Inferior parietal cortex (tissue), 1 donor: ENCODE results near the gene MAP1LC3A.

Experiments
- DNase-seq: peaks from one replicate; pipeline ENCODE4 v3.0.0-alpha.2; 2016; ENCODE audit errors: extremely low spot score

MAP1LC3A gene

DNA sequence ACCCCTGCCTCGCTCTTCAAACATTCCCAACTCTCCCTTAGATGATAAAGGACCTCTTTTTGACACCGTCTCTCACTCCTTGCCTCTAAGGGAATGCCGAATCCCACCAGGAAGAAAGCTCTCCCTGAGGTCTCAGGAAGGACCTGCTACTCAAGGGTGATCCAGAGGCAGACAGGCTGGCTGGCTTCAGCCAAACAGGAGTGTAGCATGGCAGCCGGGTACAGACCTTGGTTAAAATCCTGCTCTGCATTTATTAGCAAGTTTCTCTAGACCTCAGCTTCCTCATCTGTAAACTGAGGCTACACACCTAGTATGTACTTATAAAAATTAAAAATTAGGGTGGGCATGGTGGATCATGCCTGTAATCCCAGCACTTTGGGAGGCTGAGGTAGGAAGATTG lies 17.2 kb downstream of the MAP1LC3A start:
- no peak for DNase-seq

DNA sequence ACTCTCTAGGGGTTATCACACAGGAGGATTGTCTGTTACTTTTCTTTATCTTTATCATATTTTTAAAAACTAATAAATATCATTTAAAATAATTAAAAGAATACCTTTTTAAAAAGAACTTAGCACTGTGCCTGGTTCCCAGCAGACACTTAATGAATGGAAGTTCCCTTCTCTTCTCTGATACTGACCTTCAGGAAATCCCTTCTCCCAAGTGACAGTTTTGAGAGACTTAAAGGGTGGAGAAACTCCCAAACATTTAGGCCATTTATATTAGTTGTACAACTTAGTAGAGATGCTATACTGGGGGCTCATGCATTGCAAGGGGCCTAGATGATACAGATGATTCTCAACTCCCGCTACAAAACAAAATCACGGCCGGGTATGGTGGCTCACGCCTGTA lies 18.5 kb downstream of the MAP1LC3A start:
- DNase-seq: no peak

DNA sequence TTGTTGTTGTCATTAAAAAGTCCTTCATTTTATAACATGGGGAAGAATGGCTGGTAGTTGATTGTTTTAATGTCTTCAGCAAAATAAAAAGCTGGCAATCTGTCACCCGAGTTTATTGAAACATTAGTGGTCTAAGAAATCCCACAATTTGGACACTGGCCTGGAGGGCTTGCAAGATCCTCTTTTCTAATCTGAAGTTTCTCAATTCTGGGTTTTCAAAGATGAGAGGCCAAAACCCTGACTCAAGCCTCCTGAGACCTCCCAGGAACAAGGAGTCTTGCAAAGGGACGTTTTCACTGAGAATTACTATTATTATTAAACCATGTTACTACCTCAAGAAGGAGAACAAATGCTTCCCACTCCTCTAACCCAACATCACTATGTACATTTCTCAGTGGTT lies 19.5 kb downstream of the MAP1LC3A start:
- DNase-seq: no peak

DNA sequence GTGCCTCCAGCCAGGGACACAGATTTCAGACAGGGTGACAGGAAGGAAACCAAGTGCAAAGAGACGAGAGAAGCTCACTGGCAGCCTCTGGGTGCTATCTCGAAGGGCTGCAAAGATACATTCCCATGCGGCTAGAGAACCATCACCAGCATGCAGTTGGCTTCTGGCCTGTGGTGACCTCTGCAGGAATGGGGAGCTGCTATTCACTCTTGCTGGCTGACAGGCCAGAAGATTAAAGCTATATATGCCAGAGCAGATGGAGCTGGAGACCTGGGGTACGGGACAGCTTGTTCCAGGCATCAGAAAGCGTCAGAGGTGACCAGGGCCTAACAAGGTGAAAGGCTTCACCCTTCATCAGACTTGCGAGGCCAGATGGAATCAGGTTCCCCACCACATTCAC lies 20.0 kb downstream of the MAP1LC3A start:
- no peak for DNase-seq

DNA sequence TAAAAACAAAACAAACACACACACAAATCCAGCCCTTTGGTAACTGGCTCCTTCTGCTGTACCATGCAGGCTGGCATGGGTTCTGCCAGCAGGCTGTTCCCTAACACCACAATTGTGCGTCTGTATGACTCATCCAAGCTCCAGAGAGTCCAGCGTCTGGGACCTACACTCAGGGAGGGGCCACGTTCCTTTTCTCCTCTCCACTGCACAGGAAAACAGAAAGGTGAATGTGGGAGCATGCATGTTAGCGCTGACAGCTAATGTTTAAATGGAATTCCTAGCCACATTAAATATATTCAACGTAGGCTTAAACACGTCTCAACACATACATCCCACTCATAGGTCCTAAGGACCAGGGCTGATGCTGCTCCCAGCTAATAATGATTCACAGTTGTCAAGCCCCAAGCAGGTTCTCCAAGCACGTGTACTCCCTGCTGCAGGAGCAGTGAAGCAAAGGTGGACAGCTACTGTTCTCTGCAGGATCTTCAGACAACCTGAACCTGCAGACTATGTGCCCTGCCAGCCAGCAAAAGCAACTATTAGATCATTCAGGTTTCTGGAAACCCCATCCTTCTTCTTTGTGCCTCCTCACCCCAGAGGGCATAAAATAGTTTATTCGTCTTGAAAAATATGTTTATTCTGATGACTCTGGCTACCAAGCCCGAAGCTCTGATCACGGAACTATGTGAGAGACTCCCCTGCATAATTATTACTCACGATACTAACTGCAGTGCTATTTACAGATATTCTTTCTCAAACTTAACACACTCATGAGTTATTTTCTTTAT lies 20.9 kb downstream of the MAP1LC3A start:
- DNase-seq: peak; percentile 94

DNA sequence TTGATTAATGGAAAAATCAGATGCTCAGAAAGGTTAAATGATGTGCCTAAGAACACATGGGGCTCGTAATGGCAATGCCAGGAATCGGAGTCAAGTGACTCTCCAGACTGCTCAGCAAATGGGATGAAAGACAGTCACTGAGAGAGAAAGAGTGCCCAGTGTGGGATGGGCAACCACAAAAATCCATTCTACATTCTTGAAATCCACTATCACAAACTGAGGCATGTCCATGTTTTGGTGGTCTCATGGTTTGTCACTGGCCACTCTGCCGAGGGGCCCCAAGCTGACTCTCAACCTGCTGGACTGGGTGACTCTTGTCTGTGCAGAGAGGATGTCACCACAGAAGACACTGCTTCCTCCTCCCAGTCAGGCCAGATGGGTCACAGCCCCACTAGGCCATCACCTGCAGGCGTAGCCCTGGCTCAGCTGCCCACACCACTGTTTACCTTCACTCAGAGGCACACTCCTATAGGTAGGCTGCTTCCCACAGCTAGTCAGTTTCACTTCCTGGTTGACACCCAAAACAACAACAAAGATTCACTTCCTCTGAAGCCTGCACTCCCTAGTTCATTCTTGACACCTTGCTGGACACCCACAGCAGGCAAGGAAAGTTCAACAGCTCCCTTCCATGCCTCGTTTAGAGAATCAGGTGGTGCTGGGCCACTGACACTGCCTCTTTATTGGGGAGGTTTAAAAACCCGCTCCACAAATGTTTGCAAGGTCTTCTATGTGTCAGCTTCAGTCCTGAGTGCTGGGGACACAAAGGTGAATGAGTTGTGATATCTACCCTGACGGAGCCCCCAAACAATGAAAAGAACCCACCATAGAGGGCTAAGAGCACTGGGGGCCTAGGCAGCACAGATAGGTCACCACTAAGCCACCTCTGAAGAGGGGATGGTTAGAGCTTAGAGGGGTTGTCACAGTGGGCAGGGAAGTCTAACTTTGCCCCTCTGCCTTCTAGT lies 21.7 kb downstream of the MAP1LC3A start:
- DNase-seq: peak; percentile 25

DNA sequence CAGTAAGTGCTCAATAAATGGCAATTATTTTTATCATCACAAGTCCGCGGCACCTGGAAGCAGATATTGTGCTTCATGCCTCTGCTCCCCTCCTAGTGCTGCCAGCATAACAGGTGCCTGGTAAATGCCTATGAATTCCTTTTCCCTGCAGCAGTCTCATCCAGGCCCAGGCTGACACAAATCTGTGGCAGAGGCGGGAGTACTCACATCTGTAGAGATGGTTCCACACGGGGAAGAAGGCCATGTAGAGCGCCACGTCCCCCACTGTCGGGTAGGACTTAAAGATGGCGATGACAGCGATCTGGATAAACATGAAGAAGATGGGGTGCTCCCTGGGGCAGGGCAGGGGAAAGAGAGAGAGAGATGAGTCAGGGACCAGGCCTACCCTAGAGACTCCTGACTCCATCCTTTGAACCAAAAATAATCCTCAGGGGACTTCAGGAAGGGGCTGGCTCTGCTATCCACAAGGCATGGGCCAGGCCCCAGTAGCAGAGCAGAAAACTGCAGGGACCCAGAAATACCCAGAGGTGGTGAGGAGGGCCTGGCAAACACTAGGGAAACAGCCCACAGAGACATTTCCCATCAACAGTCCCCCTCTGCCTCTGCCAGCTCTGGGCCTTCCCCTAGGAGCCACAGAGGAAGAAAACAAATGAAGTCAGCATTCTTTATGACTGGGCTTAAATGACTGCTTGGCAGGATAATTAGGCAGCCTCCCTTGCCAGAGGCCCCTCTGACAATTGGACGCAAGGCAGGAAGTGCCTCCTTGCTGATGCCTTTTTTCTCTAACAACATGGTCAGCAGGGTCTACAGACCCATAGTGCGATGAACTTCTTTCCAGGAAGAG lies 23.0 kb downstream of the MAP1LC3A start:
- peak; percentile 29 for DNase-seq

DNA sequence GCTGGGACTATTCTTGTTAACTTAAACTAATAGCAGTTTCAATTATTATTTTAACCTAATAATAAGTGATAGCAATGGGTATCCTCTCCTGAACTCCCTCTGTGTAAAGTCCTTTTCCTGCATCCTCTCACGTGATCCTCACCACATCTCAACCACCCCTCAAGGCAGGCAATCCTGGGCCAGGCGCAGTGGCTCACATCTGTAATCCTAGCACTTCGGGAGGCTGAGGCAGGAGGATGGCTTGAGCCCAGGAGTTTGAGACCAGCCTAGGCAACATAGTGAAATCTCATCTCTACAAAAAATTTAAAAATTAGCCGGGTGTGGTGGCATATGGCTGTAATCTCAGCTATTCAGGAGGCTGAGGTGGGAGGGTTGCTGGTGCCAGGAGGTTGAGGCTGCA lies 23.7 kb downstream of the MAP1LC3A start:
- DNase-seq: no peak

DNA sequence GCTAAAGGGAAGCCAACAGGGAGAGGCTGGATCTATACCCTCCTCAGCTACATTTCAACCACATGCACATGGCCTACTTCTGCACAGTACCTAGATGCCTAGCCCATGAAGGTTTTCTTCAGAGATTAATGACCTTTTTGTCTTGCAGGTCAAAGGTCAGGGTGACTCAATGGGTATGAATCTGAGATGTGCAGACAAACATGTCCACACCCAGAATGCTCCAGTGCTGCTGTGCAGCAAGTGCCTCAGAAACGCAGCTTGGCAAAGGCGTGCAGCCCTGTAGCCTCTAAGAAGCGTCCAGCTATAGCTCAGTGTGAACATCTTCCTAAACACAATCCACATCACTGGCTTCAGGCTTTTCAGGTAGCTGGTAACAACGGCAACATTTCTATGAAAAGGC lies 24.4 kb downstream of the MAP1LC3A start:
- no peak for DNase-seq

DNA sequence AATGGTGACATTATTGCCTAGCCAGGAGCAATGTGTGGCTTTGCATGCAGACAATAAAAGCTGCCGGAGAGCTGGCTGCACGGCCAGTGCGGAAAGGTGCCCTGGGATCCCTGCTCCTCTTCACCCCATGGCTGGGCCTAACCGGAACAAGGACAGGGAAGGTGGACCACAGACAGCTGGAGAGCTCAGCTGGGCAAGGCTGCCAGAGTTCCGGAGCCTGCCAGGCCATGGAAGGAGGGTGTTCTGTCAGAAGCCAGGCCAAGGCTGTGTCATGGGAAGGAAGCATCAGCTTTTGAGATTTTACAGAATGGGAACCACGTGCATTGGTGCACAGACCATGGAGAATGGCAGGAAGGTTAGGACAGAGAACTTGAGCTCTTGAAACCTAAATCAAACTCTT lies 25.0 kb downstream of the MAP1LC3A start:
- DNase-seq: no peak

DNA sequence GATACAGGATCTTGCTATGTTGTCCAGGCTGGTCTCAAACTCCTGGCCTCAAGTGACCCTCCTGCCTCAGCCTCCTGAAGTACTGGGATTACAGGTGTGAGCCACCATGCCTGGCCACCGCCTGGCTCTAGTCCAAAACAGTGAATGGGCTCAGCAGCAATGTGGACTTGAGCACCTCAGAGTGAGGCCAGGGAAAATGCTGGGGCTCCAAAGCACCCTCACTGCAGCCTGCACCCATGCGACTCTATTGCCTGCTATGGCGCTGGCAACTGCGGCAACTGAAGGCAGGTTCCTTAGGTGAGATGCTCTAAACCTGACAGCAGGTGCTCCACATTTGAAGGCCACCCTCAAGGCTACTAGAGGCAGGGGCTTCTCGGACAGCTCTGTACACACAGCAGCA lies 26.5 kb downstream of the MAP1LC3A start:
- DNase-seq: no peak

DNA sequence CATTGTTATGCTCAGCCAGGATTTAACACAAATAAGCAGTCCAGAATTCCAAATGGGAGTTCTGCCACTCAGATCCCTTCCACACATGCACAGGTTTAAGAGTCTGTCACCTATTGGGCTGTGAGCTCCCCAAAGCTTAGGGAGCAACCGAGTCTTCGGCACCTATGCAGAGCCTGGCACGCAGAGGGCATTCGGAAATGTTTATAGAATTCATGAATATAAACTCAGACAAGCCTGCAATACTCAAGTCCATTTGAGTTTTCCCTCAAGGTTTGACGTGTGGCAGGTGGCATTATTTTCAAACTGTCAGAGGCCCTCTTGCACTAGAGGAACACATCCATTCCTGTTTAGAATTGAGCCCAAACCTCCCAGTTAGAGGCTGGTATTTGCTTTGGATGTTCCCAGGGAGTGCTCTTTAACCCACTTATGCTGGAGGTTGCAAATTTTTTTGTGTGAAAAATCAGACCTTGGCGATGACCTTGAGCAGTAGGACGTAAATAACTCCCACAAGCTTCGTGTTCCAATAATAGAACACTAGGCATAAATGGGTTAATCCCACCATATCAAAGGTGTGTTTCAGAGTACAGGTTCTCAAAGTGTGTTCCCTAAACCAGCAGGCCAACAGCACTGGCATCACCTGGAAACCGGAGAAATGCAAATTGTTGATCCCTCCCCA lies 28.1 kb downstream of the MAP1LC3A start:
- DNase-seq: no peak

DNA sequence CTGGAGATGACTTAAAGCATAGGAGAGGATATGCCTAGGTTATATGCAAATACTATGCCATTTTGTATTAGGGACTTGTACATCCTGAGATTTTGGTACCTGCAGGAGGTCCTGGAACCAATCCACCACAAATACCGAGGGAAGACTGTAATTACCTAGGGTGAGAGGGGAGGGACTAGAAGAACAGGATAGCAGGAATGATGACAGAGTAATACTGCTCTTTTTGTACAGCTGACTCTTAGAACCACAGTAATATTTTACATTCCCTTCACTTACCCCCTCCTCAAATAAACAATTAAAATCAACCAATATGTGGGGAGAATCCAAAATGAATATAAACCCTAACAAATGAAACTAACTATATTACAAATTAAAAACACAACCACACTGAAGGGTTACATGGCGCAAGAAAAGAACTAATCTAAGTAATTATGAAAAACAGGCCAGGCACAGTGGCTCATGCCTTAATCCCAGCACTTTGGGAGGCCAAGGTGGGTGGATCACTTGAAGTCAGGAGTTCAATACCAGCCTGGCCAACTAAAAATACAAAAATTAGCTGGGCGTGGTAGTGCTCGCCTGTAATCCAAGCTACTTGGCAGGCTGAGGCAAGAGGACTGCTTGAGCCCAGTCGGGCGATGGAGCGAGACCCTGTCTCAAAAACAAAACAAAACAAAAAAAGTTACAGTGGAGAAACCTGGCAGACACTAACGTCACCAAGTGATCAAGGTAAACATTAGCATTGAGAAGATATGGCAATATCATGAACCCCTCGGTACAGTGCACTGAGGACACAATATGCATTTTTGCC lies 37.1 kb downstream of the MAP1LC3A start:
- DNase-seq: no peak

DNA sequence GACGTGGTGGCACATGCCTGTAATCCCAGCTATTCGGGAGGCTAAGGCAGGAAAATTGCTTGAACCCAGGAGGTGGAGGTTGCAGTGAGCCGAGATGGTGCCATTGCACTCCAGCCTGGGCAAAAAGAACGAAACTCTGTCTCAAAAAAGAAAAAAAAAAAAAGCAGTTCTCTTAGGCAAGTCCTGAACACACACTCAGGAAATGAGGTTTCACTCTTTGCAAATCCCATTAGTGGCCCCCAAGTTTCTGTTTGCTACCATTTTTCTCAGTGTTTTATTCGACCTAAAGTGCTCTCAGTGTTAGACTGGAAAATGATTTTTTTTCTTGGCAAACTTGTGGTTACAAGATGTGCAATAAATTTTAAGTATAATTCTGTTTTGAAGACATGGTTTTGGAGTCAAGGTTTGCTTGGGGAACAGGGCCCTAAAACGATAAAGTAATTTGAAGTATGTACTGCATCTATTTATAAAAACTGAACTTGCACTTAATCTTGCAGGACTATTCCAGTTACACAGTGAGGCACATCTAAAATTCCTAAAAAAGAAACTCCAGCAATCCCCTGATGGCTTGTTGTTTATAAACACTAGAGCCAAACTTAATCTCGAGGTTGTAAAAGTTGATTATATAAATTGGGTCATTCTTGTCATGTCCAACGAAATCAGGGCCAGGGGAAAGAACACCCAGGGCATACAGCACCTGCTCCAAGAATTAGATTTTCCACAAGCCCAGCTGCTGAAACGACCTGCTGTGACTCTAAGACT lies 42.6 kb downstream of the MAP1LC3A start:
- no peak for DNase-seq

DNA sequence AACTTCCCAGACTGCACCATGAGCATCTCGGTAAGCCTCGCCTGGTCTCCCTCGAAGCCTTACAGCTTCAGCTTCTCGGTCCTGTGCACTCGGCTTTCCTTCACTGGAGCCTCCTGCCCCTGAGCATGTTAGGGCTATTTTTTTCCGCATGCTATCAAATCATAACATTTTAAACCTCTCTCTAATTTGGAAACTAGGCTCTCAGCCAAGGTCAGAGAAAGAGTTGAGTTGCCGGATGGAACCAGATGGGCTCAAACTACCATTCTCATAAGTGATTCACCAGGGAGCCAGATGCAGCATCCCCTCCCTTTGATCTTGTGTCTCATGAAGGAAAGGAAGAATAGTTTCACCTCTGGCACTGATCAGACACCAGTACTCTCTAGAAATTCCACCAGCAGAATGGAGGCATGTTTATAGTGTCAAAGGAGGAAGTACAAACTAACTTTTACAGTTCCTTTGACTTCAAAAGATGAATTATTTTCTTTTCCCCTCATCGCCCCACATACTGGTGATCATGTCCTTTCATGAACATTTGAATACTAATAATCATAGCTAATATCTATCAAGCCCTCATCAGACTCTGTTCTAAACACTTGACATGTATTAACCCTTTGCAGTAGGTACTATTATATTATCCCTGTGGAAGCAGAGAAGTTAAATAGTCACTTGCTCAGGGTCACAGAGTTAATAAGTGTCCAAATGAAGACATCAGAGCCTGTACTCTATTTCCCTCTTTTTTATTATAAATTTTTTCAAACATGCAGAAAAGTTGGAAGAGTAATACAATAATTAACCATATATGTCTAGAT lies 46.7 kb downstream of the MAP1LC3A start:
- DNase-seq: no peak

DNA sequence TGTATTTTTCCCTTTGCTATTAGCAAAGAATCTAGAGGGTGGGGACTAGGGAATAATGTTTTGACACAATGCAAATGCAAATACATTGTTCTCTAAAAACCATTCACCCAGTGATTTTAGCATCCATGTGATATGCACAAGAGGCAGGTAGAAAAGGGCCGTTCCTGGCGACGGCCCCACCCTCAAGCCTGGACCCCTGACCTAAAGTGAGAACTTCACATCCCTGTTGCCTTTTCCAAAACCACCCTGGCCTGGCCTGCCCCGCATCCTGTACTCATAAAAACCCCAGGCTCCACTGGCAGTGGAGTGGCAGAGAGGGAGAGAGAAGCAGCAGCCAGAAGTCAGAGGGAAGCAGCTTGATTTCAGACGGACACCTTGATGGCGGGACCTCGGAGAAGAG lies 48.5 kb downstream of the MAP1LC3A start:
- no peak for DNase-seq
